ENCODE measurements around the gene DAB2.

DNA sequence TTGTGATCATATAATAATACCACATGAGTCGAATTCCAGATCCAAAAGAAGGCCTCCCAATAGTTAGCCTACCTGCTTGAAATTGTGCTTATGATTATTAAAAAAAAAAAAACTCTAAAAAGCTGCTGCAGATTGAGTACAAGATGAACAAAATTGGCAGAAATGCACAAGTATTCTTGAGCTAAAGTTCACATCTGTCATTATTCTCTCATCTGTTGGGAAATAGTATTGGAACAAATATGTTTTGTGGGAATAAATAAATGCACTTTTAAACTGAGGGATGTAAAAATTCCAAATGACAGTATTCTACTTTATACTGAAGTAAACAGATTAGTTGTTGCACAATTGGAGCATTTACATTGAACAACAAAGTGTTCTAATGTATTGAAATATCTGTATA is 15.7 kb downstream of the DAB2 start:
- no peak for TF ChIP-seq POLR2AphosphoS5 (IDR thresholded peaks at IDR 0.05; ENCODE audit: low read depth, low read length)
- no peak for TF ChIP-seq TCF12 (IDR thresholded peaks at IDR 0.05; ENCODE audit: low read depth, low read length)
- TF ChIP-seq CHD1 (IDR thresholded peaks at IDR 0.05; ENCODE audit: low read depth, low read length): no peak
- TF ChIP-seq, protein P1, sequence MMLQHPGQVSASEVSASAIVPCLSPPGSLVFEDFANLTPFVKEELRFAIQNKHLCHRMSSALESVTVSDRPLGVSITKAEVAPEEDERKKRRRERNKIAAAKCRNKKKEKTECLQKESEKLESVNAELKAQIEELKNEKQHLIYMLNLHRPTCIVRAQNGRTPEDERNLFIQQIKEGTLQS (IDR thresholded peaks at IDR 0.05; ENCODE audit: insufficient read depth, low read depth, low read length): no peak
- TF ChIP-seq EP300 (IDR thresholded peaks at IDR 0.05; ENCODE audit: borderline replicate concordance in 1 of 2, low read depth in 2 of 2, low read length in 2 of 2): no peak
- TF ChIP-seq ZNF274 (IDR thresholded peaks at IDR 0.05; ENCODE audit: borderline replicate concordance, extremely low read depth, low read length): no peak
- no peak for TF ChIP-seq RFX5 (IDR thresholded peaks at IDR 0.05; ENCODE audit: borderline replicate concordance, low read depth, low read length)
- no peak for TF ChIP-seq CBX5 (IDR thresholded peaks at IDR 0.05; ENCODE audit: low read depth, low read length)
- TF ChIP-seq SIN3A (conservative IDR thresholded peaks at IDR 0.05 in 1 of 2, IDR thresholded peaks at IDR 0.05 in 1 of 2; ENCODE audit: low read depth in 1 of 2, low read length in 2 of 2): no peak
- no peak for TF ChIP-seq TAF1 (IDR thresholded peaks at IDR 0.05; ENCODE audit: low read depth, low read length)
